Mesenchymal stem cell (in vitro differentiated cells and primary cell): ENCODE results near the gene NAALADL2.

Experiments
- DNase-seq: peaks from one replicate; pipeline ENCODE4 v3.0.0-alpha.2; 2013
- H2AFZ ChIP-seq: one replicate; pipeline ENCODE4 v1.6.1; 2013; ENCODE audit warnings: low read depth, mild to moderate bottlenecking, control low read depth, inconsistent platforms, low read length, moderate library complexity
- H2AK5ac ChIP-seq: 2 replicates; pipeline ENCODE4 v1.6.1; 2013; ENCODE audit warnings: low read length, moderate library complexity, mild to moderate bottlenecking, inconsistent platforms; ENCODE audit not compliant: severe bottlenecking
- H2BK120ac ChIP-seq: one replicate; pipeline ENCODE4 v1.6.1; 2013; ENCODE audit warnings: low read depth, mild to moderate bottlenecking, inconsistent platforms, low read length, moderate library complexity
- H2BK12ac ChIP-seq, 2 experiments: one replicate each; pipeline ENCODE4 v1.6.1; 2013; ENCODE audit warnings: inconsistent platforms in 2 of 2, low read length in 2 of 2, mild to moderate bottlenecking in 2 of 2, moderate library complexity in 2 of 2, control low read depth in 1 of 2
- H2BK15ac ChIP-seq: one replicate; pipeline ENCODE4 v1.6.1; 2013; ENCODE audit warnings: mild to moderate bottlenecking, low read depth, inconsistent platforms; ENCODE audit not compliant: poor library complexity, severe bottlenecking
- H2BK5ac ChIP-seq: 2 replicates; pipeline ENCODE4 v1.6.1; 2013; ENCODE audit warnings: low read depth, mild to moderate bottlenecking, low read length, control low read depth, inconsistent platforms; ENCODE audit not compliant: poor library complexity, severe bottlenecking
- H3K14ac ChIP-seq, 2 experiments: one replicate each; pipeline ENCODE4 v1.6.1; 2013; ENCODE audit warnings: inconsistent platforms in 2 of 2, low read length in 2 of 2, control low read depth in 1 of 2, mild to moderate bottlenecking in 1 of 2, moderate library complexity in 1 of 2
- H3K18ac ChIP-seq, 2 experiments: one replicate each; pipeline ENCODE4 v1.6.1; 2013; ENCODE audit warnings: inconsistent platforms in 2 of 2, low read length in 2 of 2, control low read depth in 1 of 2, low read depth in 1 of 2, mild to moderate bottlenecking in 1 of 2
- H3K23ac ChIP-seq, 2 experiments: one replicate each; pipeline ENCODE4 v1.6.1; 2013; ENCODE audit warnings: inconsistent platforms in 2 of 2, low read length in 2 of 2, mild to moderate bottlenecking in 2 of 2, moderate library complexity in 2 of 2, control low read depth in 1 of 2
- H3K27ac ChIP-seq: 2 replicates; pipeline ENCODE4 v1.5.1; 2013; ENCODE audit warnings: mild to moderate bottlenecking, moderate library complexity, low read length, control low read depth, inconsistent platforms; ENCODE audit not compliant: poor library complexity, severe bottlenecking
- H3K27me3 ChIP-seq, 2 experiments: 2 replicates each; pipeline versions ENCODE4 v1.6.1 to v1.7.0; 2013; ENCODE audit warnings: low read length in 2 of 2, mild to moderate bottlenecking in 2 of 2, moderate library complexity in 2 of 2, control low read depth in 1 of 2, inconsistent platforms in 1 of 2; ENCODE audit not compliant: control insufficient read depth in 1 of 2, insufficient read depth in 1 of 2
- H3K36me3 ChIP-seq, 2 experiments: 2 replicates each; pipeline versions ENCODE4 v1.6.1 to v1.7.0; 2013; ENCODE audit warnings: low read length in 2 of 2, control low read depth in 1 of 2, inconsistent platforms in 1 of 2, low read depth in 1 of 2, mild to moderate bottlenecking in 1 of 2; ENCODE audit not compliant: insufficient read depth in 2 of 2, control insufficient read depth in 1 of 2
- H3K4ac ChIP-seq, 2 experiments: one replicate each; pipeline ENCODE4 v1.6.1; 2013; ENCODE audit warnings: inconsistent platforms in 2 of 2, low read length in 2 of 2, mild to moderate bottlenecking in 2 of 2, moderate library complexity in 2 of 2, control low read depth in 1 of 2, low read depth in 1 of 2
- H3K4me1 ChIP-seq: 2 replicates; pipeline ENCODE4 v1.6.1; 2013; ENCODE audit warnings: low read depth, low read length, control low read depth; ENCODE audit not compliant: control insufficient read depth, insufficient read depth
- H3K4me2 ChIP-seq: 2 replicates; pipeline ENCODE4 v1.6.1; 2013; ENCODE audit warnings: low read length, mild to moderate bottlenecking, inconsistent platforms; ENCODE audit not compliant: poor library complexity, severe bottlenecking
- H3K4me3 ChIP-seq, 2 experiments: 2 replicates each; pipeline versions ENCODE4 v1.5.1 to v1.7.0; 2013; ENCODE audit warnings: low read length in 2 of 2, mild to moderate bottlenecking in 2 of 2, control low read depth in 1 of 2, low read depth in 1 of 2; ENCODE audit not compliant: insufficient read depth in 1 of 2
- H3K79me1 ChIP-seq: replicated peaks from 2 replicates; pipeline ENCODE4 v1.6.1; 2013; ENCODE audit warnings: mild to moderate bottlenecking, control low read depth, low read length, inconsistent platforms; ENCODE audit not compliant: poor library complexity, severe bottlenecking
- H3K9ac ChIP-seq: 2 replicates; pipeline ENCODE4 v1.7.0; 2013; ENCODE audit warnings: mild to moderate bottlenecking, low read length, moderate library complexity
- H3K9me3 ChIP-seq: 2 replicates; pipeline ENCODE4 v1.7.0; 2013; ENCODE audit warnings: mild to moderate bottlenecking, low read length; ENCODE audit not compliant: control insufficient read depth
- H4K8ac ChIP-seq: one replicate; pipeline ENCODE4 v1.6.1; 2013; ENCODE audit warnings: inconsistent platforms, mild to moderate bottlenecking, low read length, moderate library complexity
- H4K91ac ChIP-seq: one replicate; pipeline ENCODE4 v1.6.1; 2013; ENCODE audit warnings: mild to moderate bottlenecking, low read length, inconsistent platforms
- WGBS: methylation state at CpG from one replicate; pipeline ENCODE4 v1.1.7; 2013; ENCODE audit warnings: mixed read lengths; 5-methylcytosine and 5-hydroxymethylcytosine counted together

The NAALADL2 gene

GRCh38 chr3:175179055-175179454, 319.9 kb downstream of the NAALADL2 start:
- 100% methylated on average over 1 of the region's 1 CpG for WGBS
- Histone ChIP-seq H2AFZ (no peak overlapping the region), H4K91ac (no peak overlapping the region), H3K23ac (no peak overlapping the region), H2BK120ac (no peak overlapping the region), H3K9ac (no peak overlapping the region), H3K4me1 (no peaks in the 10 kb centered on the region), H4K8ac (no peak overlapping the region), H3K4me2 (no peak overlapping the region), H3K27me3 (no peaks in the 10 kb centered on the region), H3K27ac (no peak overlapping the region), H2BK12ac (no peak overlapping the region), H3K4ac (no peak overlapping the region), H3K36me3 (no peaks in the 10 kb centered on the region), H3K9me3 (no peaks in the 10 kb centered on the region), H2BK15ac (no peak overlapping the region), H2BK5ac (no peak overlapping the region), H2AK5ac (no peak overlapping the region), H3K14ac (no peak overlapping the region), H3K4me3 (no peak overlapping the region), H3K18ac (no peak overlapping the region), H3K79me1 (no peaks in the 10 kb centered on the region)
- DNase-seq = no peak

GRCh38 chr3:175184392-175184791, 325.3 kb downstream of the NAALADL2 start:
- WGBS = 94% methylated on average over 1 of the region's 3 CpGs
- no peak overlapping the region for H2AFZ ChIP-seq
- no peak overlapping the region for H3K4ac ChIP-seq
- no peak overlapping the region for H3K9ac ChIP-seq
- no peak overlapping the region for H4K91ac ChIP-seq
- H3K14ac ChIP-seq = no peak overlapping the region
- no peak overlapping the region for H4K8ac ChIP-seq
- no peak overlapping the region for H2AK5ac ChIP-seq
- no peak overlapping the region for H2BK120ac ChIP-seq
- no peak overlapping the region for H2BK12ac ChIP-seq
- H3K4me2 ChIP-seq = no peak overlapping the region
- no peaks in the 10 kb centered on the region for H3K9me3 ChIP-seq
- H3K4me3 ChIP-seq = no peak overlapping the region
- no peak overlapping the region for H3K23ac ChIP-seq
- no peak overlapping the region for H3K27ac ChIP-seq
- no peak overlapping the region for H2BK5ac ChIP-seq
- no peaks in the 10 kb centered on the region for H3K79me1 ChIP-seq
- no peak for DNase-seq
- H3K18ac ChIP-seq = no peak overlapping the region
- H3K4me1 ChIP-seq = no peaks in the 10 kb centered on the region
- no peak overlapping the region for H2BK15ac ChIP-seq
- H3K36me3 ChIP-seq = no peaks in the 10 kb centered on the region
- no peaks in the 10 kb centered on the region for H3K27me3 ChIP-seq

GRCh38 chr3:175185903-175186302, 326.8 kb downstream of the NAALADL2 start:
- Histone ChIP-seq H3K18ac (no peak overlapping the region), H2BK15ac (no peak overlapping the region), H3K4me2 (no peak overlapping the region), H3K9ac (no peak overlapping the region), H3K27me3 (no peaks in the 10 kb centered on the region), H3K79me1 (no peaks in the 10 kb centered on the region), H3K23ac (no peak overlapping the region), H2BK12ac (no peak overlapping the region), H2BK120ac (no peak overlapping the region), H2BK5ac (no peak overlapping the region), H3K36me3 (no peaks in the 10 kb centered on the region), H2AFZ (no peak overlapping the region), H3K27ac (no peak overlapping the region), H3K4me3 (no peak overlapping the region), H4K91ac (no peak overlapping the region), H3K4me1 (no peaks in the 10 kb centered on the region), H3K9me3 (no peaks in the 10 kb centered on the region), H3K4ac (no peak overlapping the region), H3K14ac (no peak overlapping the region), H4K8ac (no peak overlapping the region), H2AK5ac (no peak overlapping the region)
- WGBS = no CpG with 5 or more reads among the region's 1 CpG
- no peak for DNase-seq

- Histone ChIP-seq H4K91ac (no peak overlapping the region), H4K8ac (no peak overlapping the region), H3K36me3 (no peaks in the 10 kb centered on the region), H2AK5ac (no peak overlapping the region), H3K27ac (no peak overlapping the region), H3K9me3 (no peaks in the 10 kb centered on the region), H3K4me3 (no peak overlapping the region), H3K27me3 (no peaks in the 10 kb centered on the region), H2AFZ (no peak overlapping the region), H3K9ac (no peak overlapping the region), H3K79me1 (no peaks in the 10 kb centered on the region), H3K18ac (no peak overlapping the region), H3K4me1 (no peaks in the 10 kb centered on the region), H3K4me2 (no peak overlapping the region), H2BK5ac (no peak overlapping the region), H3K23ac (no peak overlapping the region), H2BK120ac (no peak overlapping the region), H3K4ac (no peak overlapping the region), H2BK15ac (no peak overlapping the region), H3K14ac (no peak overlapping the region), H2BK12ac (no peak overlapping the region)
- 100% methylated on average over 1 of the region's 3 CpGs for WGBS
- DNase-seq = peak; percentile 16
These were observed 327.4 kb downstream of the NAALADL2 start for GRCh38 chr3:175186511-175186910.
